GM21723 (cell line): Measurements from ENCODE around the gene EPHA1.

Source experiments
- ATAC-seq: cut with Tn5 transposase; IDR thresholded peaks from one replicate; pipeline ENCODE4 v1.9.1; 2021; ENCODE audit warnings: mild to moderate bottlenecking, moderate library complexity; ENCODE audit not compliant: unreplicated experiment

The EPHA1 gene

GRCh38 chr7:143375298-143376034 is 33.2 kb downstream of the EPHA1 start:
- no peak for ATAC-seq

GRCh38 chr7:143374561-143374960 is 34.1 kb downstream of the EPHA1 start:
- ATAC-seq, result no peak

GRCh38 chr7:143373255-143373794 is 35.3 kb downstream of the EPHA1 start:
- no peak for ATAC-seq

- ATAC-seq, result no peak
Measured at GRCh38 chr7:143372070-143372469, 36.6 kb downstream of the EPHA1 start.

GRCh38 chr7:143369678-143370651 is 38.7 kb downstream of the EPHA1 start:
- no peak for ATAC-seq

- ATAC-seq, result no peak
Measured at GRCh38 chr7:143368387-143368786, 40.3 kb downstream of the EPHA1 start.

- no peak for ATAC-seq
Measured at GRCh38 chr7:143367972-143368371, 40.7 kb downstream of the EPHA1 start.

- no peak for ATAC-seq
Measured at GRCh38 chr7:143363016-143363937, 45.4 kb downstream of the EPHA1 start.

- ATAC-seq, result no peak
Measured at GRCh38 chr7:143362131-143363015, 46.3 kb downstream of the EPHA1 start, which contains the start of gene FAM131B. Gene FAM131B, minus strand, starts transcription at chr7:143362713. Its CDS starts 110 bp downstream, at chr7:143362603.

GRCh38 chr7:143361552-143362130 is 47.0 kb downstream of the EPHA1 start:
- ATAC-seq, result no peak

- ATAC-seq, result no peak
Measured at GRCh38 chr7:143360788-143361551, 47.7 kb downstream of the EPHA1 start.

GRCh38 chr7:143359771-143360353 is 48.8 kb downstream of the EPHA1 start:
- ATAC-seq, result no peak

- ATAC-seq, result no peak
Measured at GRCh38 chr7:143358626-143359025, 50.0 kb downstream of the EPHA1 start.

GRCh38 chr7:143356414-143357050 is 52.1 kb downstream of the EPHA1 start:
- no peak for ATAC-seq

GRCh38 chr7:143355450-143356385 is 52.9 kb downstream of the EPHA1 start:
- ATAC-seq, result no peak

- ATAC-seq, result no peak
Measured at GRCh38 chr7:143354965-143355364, 53.7 kb downstream of the EPHA1 start.
